Astrocyte of the cerebellum (primary cell): Measurements from ENCODE around the gene ACSF3.
"Not testable (repeated sequence)": the region's sequence is repeated elsewhere in the genome, so short reads cannot be mapped to it uniquely, and the experiment has no call there.

Experiments
- DNase-seq: peaks from one replicate; pipeline ENCODE4 v3.0.0-alpha.2; 2011; ENCODE audit warnings: low read depth
- H3K4me3 ChIP-seq: 2 replicates; pipeline ENCODE4 v1.5.1; 2011; ENCODE audit warnings: mild to moderate bottlenecking, low read depth, low read length, moderate library complexity
- CTCF ChIP-seq: IDR thresholded peaks from 2 replicates; pipeline ENCODE4 v1.5.1; 2012; ENCODE audit warnings: low read length, low read depth, moderate library complexity, mild to moderate bottlenecking; ENCODE audit errors: missing control alignments
- in situ Hi-C: cut with HindIII; loops from 2 replicates; pipeline ENCODE4 v1.10.0; 2017; ENCODE audit warnings: low sequenced_read_pairs

The ACSF3 gene

GRCh38 chr16:89085755-89086154 is 7.9 kb upstream of the ACSF3 start:
- no peak overlapping the region for H3K4me3 ChIP-seq
- in situ Hi-C loops = no loop called here
- no peak for TF ChIP-seq CTCF
- no peak for DNase-seq

DNA sequence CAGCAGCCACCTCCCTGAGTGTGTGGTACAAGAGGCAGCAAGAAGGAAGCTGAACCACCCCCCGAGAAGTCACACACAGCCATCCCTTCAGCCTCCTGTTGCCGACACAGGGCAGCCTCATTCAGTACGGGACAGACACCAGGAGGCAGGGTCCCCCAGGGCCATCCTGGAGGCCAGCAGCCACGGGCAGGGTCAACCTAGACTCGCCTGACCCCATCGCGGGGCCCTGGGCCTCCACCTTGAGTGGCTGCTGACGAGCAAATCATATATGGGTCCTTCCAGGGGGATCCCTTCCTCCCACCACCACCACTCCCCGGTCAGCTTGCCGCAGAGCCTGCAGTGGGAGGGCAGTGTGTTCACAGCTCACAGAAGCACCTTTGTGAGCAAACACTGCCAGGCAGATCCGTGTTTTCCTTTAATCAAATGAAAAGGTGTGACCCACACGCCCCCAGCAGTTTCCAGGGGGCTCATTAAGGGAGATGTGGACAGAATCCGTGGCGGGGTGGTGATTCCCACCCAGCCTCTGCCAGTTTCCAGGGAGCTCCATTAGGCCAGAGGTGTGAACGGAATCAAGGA is 5.6 kb upstream of the ACSF3 start:
- TF ChIP-seq CTCF = no peak
- no peak for DNase-seq
- in situ Hi-C loops = no loop called here
- no peak overlapping the region for H3K4me3 ChIP-seq

GRCh38 chr16:89089120-89089519 is 4.5 kb upstream of the ACSF3 start:
- no peak for TF ChIP-seq CTCF
- in situ Hi-C loops = no loop called here
- DNase-seq = no peak
- no peak overlapping the region for H3K4me3 ChIP-seq

GRCh38 chr16:89090182-89090630 is 3.4 kb upstream of the ACSF3 start:
- in situ Hi-C loops = no loop called here
- H3K4me3 ChIP-seq = no peak overlapping the region
- DNase-seq = no peak
- no peak for TF ChIP-seq CTCF

DNA sequence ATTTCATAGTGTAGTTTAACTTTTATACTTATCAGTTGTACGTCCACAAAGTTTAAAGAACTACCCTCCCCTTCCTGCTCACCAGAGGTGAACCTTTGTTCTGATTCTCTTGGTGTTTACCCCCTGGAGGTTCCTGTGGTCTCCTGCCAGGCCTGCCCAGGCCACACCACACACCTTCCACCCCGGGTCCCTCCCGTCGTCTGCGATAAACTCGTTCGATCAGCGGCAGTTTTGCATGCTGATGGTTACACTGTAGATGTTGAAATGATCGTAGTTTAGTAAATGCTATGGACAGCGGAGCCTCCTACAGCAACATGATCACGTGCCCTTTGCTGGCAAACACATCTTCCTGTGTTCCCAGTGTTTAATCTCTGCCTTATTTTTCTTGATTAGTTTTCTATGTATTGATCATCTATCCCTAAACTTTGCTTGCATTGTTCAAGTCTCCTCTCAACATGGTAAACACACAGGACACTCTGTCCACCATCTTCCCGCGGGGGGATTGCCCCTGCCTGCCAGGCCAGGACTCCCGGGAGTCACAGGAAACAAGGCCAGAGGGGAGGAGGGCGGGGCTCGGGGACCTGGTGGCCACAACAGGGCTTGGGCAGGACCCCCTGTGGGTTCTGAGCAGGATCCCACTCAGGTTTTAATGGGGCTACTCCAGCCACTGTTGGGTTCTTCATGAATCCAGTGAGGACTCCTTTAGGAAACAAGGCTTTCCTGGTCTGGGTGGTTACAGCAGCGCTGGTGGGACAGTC is 2.8 kb upstream of the ACSF3 start:
- in situ Hi-C loops = no loop called here
- DNase-seq = no peak
- TF ChIP-seq CTCF = no peak
- H3K4me3 ChIP-seq = no peak overlapping the region

DNA sequence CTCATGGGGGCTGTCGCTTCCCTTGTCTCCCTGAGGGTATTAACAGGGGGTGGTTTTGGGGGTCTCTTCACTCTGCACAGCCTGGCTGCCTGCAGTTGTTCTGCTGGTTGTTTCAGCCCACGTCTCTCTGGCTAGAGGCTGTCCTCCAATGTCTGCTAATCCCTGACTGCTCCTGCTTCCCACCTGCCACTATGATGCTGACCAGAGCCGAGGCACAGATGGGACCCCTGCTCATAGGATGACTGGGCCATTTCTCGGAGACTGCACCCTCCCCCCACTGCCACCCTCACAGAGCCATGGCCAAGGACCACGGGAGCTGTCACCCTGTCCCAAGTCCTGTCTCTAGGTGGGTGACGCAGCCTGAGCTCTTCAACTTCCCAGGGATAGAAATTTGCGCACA is 1.6 kb upstream of the ACSF3 start:
- in situ Hi-C loops = no loop called here
- DNase-seq = no peak
- no peak overlapping the region for H3K4me3 ChIP-seq
- no peak for TF ChIP-seq CTCF

- DNase-seq, in situ Hi-C loops: not testable (repeated sequence)
- peak overlapping the region; percentile 74 for H3K4me3 ChIP-seq
Observed at GRCh38 chr16:89093252-89093601, 425 bp upstream of the ACSF3 start.
